GM12874 (cell line): Measurements from ENCODE around the gene DHRSX.

Experiments used
- CTCF ChIP-seq: IDR thresholded peaks from 2 replicates; pipeline ENCODE4 v1.5.1; 2011; ENCODE audit warnings: low read depth, mild to moderate bottlenecking, control low read depth, low read length, moderate library complexity; ENCODE audit not compliant: insufficient read depth

The DHRSX gene

GRCh38 chrX:2252331-2253065 lies 248.3 kb downstream of the DHRSX start:
- no peak for TF ChIP-seq CTCF

- no peak for TF ChIP-seq CTCF
These were observed 249.6 kb downstream of the DHRSX start for GRCh38 chrX:2251211-2251610.

- no peak for TF ChIP-seq CTCF
These were observed 256.8 kb downstream of the DHRSX start for GRCh38 chrX:2243913-2244460.

- no peak for TF ChIP-seq CTCF
These were observed 257.8 kb downstream of the DHRSX start for GRCh38 chrX:2242980-2243379.

- TF ChIP-seq CTCF, result no peak
These were observed 258.4 kb downstream of the DHRSX start for GRCh38 chrX:2242326-2242725.

GRCh38 chrX:2237976-2238375 lies 262.8 kb downstream of the DHRSX start:
- no peak for TF ChIP-seq CTCF

- no peak for TF ChIP-seq CTCF
These were observed 269.1 kb downstream of the DHRSX start for GRCh38 chrX:2231570-2232192.
